HG03064 (cell line): ENCODE data around the gene TAS2R19.
"Not testable (repeated sequence)": the region's sequence is repeated elsewhere in the genome, so short reads cannot be mapped to it uniquely, and the experiment has no call there.

Source experiments
- ATAC-seq: cut with Tn5 transposase; IDR thresholded peaks from one replicate; pipeline ENCODE4 v1.9.1; 2021; ENCODE audit warnings: low read depth; ENCODE audit not compliant: unreplicated experiment

Gene TAS2R19, protein sequence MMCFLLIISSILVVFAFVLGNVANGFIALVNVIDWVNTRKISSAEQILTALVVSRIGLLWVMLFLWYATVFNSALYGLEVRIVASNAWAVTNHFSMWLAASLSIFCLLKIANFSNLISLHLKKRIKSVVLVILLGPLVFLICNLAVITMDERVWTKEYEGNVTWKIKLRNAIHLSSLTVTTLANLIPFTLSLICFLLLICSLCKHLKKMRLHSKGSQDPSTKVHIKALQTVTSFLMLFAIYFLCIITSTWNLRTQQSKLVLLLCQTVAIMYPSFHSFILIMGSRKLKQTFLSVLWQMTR

DNA sequence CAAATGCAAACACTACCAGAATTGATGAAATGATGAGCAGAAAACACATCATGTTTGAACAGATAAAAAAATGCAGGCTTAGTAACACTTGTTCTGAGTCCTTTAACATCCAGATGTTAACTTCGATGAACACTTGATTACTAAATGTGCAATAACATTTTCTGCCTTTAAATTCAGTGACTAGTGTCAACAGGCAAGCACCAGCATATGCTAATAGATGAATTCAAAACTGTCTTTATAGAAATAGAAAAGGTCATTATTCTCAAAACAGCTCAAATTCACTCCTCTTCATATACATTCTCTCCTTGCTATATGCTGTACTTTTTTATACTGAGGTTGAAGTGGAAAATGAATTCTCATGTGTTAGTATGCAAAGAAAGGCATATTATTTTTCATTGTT is at the start of gene TAS2R19:
TAS2R19 (minus strand) TSS at position 101 of the 400 bp plus-strand sequence; CDS start at position 52, 49 bp downstream.
- ATAC-seq = no peak

DNA sequence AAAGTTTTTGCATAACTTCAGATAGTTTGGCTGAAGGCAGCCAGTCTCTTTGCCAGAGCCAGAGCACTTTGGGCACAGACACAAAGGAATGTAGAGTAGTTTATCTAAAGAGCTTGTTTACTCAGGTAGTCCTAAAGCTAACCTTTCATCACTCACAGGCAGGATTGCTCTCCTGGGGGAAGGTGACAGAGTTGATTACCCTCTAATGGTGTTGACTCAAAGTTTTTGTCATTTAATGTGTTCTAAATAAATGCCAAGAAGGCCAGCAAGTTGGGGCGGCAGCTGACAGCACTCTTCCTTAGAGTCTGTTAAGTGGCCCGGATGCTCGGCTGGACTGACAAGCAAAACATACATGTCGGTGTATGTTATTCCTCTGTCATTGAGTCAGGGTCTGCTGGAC is 49.0 kb upstream of the TAS2R19 start:
- ATAC-seq = no peak

DNA sequence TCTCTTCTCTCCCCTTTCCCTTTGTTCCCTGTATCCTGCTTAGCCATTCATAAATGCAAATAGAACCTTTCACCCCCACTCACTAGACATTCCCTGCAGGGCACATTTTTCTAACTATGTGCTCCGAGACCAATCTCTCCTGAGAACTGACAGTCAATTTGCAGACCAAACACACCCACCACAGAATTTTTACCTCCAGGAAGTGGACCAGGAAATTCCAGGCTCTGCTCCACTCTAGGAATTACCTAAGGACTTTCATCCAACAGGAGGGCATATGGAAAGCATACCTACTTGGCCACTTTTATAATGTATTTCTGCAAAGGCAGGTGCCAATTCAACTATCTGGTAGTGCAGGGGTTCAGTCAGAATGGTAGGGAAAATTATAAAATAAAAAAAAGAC is 48.6 kb upstream of the TAS2R19 start:
- no peak for ATAC-seq

DNA sequence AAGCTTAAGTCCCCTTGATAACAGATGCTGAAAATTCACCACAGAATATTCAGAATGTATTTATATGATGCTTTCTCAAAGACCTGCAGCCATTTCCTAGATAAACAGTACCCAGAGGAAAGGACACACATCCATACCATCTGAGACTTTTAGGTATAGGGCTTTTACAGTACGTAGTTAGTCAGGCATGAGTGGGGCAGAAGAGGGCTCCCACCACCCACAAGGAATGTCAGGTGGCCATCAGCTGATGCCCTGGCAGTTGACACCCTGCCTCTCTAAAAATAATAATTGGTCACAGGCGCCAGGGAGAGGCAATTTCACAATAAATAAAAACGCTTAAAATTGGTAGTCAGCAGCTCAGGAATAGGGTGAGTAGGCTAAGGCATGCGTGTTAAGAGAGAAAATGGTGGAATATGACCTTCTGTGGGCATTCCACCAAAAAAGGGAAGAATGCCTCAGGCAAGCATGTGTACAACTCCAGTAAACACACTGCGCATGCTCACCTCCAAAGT is 47.5 kb upstream of the TAS2R19 start:
- ATAC-seq = no peak

DNA sequence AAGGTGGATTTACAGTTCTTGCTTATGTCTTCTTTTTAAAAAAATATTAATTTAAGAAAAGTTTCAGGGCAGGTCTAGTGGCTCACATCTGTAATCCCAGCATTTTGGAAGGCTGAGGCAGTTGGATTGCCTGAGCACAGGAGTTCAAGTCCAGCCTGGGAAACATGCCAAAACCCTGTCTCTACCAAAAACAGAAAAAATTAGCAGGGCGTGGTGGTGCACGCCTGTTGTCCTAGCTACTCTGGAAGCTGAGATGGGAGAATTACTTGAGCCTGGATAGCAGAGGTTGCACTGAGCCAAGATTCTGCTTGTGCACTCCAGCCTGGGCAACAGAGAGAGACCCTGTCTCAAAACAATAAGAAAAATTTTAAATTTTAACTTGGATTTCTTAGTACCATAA is 45.1 kb upstream of the TAS2R19 start:
- ATAC-seq = no peak

DNA sequence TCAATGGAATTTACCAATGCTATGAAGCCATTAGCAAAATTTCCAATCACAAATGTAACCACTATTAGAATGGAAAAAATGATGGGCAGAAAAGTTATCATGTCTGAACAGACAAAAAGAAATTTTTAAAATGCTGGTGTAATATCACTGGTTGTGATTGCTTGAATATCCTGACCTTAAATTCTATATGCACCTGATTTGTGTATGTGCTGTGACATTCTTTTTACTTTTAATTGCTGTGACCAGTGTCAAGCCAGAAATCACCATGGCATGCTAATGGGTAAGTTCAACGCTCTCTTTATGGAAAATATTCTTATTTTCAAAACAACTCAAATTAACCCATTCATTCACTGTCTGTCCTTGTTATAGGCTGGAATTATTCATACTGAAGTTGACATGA is 39.8 kb upstream of the TAS2R19 start, which contains the start of gene TAS2R46:
TAS2R46 (minus strand) TSS at position 101 of the 400 bp plus-strand sequence; CDS start at position 101, 0 bp downstream.
- not testable (repeated sequence) for ATAC-seq

DNA sequence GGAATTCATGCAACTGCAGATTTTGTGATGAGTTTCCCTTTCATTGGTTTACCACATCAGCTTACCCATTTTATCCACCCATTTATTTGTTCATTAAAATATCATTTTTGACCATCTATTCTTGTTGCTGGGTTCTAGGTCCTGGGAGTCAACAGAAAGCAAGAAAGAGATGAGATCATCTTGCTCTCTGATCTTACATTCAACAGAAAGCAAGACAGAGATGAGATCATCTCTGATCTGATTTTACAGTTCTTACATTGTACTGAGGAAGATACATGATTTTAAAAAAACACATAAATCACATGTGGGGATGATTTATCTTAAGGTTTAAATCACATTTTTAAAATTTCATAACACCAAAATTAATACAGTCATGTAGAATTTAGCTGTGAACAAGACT is 37.4 kb upstream of the TAS2R19 start:
- ATAC-seq = no peak

DNA sequence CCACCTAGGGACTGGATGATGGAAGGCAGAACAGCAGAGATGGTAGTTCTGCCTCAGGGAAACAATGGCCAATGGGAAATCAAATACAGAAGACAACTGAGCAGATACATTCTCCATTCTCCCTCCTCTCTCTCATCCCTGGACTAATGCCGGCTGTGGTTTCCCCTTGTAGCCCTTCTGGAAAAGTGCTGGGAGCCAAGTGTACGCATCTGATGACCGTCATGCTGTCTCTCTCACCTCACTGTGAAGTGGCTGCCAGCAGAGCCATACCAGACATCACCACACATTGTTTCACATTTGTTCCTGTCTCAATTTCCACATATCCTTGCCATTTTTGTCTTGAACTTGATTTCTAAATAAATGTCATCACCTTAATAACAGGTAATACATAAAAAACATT is 36.6 kb upstream of the TAS2R19 start:
- ATAC-seq = no peak

DNA sequence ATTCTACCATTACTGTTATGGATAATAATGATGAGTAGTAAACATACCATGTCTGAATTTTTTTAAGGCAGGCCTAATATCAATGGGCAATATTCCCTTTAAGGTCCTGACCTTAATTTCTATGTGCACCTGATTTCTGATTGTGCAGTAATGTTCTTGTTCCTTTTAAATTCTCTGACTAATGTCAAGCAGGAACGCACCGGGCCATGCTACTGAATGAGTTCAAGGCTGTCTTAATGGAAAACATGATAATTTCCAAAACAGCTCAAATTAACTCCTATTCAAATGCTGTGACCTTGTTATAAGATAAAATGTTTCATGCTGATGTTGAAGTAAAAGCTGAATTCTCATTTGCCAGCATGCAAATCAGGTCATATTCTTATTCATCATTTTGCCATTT is 32.9 kb upstream of the TAS2R19 start:
- no peak for ATAC-seq

DNA sequence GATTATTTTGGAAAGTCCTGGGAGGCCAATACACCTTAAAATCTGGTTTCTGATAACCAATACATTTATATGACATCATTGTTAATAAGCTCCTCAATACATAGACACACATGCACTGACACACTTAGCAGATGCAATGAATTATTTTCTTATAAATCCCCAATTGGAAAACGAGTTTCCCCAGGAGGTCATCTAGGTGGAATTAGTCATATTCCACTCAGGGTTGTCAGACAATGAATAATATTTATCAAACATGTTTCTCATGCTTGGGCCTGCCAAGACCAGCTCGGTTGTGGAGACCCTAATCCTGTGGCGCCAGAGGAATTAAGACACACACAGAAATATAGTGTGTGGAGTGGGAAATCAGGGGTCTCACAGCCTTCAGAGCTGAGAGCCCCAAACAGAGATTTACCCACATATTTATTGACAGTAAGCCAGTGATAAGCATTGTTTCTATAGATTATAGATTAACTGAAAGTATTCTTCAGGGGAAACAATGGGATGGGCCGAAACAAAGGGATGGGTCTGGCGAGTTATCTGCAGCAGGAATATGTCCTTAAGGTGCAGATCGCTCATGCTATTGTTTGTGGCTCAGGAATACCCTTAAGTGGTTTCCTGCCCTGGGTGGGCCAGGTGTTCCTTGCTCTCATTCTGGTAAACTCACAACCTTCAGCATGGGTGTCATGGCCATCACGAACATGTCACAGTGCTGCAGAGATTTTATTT is 27.5 kb upstream of the TAS2R19 start:
- not testable (repeated sequence) for ATAC-seq

DNA sequence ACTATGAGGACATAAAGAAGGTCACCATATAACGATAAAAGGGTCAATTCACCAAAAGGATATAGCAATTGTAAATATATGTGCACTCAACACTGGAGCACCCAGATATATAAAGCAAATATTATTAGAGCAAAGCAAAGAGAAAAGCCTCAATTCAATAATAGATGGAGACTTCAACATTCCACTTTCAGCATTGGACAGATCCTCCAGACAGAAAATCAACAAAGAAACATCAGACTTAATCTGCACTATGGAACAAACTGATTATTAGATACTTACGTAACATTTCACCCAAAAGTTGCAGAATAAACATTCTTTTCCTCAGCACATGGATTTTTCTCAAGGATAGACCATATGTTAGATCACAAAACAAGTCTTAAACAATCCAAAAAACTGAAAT is 18.9 kb upstream of the TAS2R19 start:
- not testable (repeated sequence) for ATAC-seq

DNA sequence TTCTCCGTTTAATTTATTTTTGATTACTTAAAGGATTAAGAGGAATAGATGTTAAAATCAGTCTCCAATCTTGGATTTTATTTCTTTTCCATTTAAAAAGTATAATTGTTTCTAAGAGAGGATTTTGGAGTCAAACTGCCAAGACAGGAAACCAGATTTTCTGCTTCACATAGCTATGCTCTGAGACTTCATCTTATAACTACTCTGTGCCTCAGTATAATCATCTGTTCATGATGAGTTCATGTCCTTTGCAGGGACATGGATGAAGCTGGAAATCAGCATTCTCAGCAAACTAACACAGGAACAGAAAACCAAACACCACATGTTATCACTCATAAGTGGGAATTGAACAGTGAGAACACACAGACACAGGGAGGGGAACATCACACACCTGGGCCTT is 17.7 kb upstream of the TAS2R19 start:
- ATAC-seq = no peak

DNA sequence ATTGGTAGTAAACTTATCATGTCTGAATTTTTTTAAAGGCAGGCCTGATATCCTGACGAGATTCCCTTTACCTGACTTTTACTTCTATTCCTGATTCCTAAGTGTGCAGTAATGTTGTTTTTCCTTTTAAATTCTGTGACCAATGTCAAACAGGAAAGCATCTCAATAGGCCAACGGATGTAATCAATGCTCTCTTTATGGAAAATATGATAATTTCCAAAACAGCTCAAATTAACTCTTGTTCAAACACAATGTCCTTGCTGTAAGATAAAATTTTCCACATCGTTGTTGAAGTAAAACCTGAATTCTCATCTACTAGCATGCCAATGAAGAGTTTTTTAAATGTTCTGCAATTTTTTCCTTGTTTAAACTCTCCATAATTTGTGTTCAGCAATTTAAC is 16.8 kb upstream of the TAS2R19 start:
- ATAC-seq = no peak

DNA sequence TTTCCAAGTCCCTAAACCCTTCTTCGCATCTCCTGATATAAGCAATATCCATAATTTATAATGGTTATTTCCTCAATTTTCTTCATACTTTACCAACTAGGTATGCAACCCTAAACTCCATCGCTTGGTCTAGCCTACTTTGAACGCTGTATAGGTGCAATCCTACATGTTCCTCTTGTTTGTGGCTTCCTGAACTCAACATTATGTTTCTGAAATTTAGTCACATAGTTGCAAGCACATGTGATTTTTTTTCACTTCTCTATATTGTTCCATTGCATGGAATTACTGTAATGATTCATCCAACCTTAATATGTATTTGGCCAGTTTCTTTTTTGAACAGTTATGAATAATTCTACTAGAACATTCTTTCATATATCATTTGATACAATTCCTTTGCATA is 11.5 kb upstream of the TAS2R19 start:
- peak; percentile 73 for ATAC-seq

DNA sequence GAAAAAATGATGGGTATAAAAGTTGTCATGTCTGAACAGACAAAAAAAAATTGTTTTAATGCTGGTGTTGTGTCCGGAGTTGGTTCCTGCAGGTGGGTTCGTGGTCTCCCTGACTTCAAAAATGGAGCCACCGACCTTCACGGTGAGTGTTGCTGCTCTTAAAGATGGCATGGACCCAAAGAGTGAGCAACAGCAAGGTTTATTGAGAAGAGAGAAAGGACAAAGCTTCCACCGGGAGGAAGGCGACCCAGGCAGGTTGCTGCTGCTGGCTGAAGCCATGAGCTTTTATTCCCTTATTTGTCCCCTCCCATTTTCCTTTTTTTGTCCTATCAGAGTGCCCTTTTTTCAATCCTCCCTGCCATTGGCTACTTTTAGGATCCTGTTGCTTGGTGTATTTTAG is 8.9 kb upstream of the TAS2R19 start, which contains the start of gene TAS2R31:
TAS2R31 (minus strand) TSS at position 101 of the 400 bp plus-strand sequence; CDS start at position 29, 72 bp downstream.
- no peak for ATAC-seq

DNA sequence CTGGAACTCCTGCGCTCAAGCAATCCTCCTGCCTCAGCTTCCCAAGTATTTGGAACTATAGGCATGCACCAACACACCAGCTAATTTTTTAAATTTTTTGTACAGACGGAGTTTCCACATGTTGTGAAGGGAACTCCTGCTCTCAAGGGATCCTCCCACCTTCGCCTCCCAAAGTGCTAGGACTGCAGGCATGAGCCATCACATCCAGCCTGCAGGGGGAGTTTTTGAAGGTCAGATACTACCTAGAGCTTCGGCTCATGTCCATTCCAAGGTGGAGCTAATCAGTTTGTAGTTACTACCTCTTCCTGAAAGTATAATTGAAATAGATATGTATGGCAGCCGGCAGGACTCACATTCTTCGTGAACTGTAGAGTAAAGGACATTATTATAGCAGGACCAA is 3.7 kb upstream of the TAS2R19 start:
- no peak for ATAC-seq

DNA sequence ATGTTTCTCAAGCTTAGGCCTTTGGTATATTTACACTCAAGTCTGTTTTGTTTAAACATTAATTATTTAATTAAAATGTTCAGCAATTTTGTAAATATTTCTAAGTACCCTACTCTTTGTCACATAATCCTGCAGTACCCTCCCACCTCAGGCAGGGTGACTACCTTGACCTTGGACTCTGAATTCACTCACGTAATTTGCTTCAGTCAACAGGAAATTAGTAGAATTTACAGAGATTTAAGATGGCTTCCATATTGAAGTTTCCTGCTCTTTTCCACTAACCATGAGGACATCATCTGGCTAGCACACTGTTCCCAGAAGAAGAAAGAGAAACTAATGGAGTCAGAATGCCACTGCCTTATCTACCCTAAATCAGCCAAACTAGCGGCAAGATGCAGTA is 967 bp upstream of the TAS2R19 start:
- no peak for ATAC-seq

DNA sequence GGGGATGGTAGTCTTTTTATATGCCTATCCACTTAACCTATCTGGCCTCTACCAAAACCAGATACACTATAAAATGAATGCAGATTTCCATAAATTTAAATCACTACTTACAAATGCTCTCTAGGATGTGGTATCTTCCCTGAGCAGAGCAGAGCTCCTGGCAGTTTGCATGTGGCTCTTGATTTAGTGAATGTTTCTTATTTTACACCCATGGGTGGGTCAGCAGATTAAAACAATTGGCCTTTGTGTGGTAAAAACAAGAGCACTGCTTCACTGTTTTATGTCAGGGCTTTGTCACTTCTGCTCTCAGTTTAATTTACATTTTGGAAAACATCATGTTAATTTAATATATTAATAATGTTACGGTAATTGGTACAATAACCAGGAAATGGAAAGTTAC is 5.5 kb downstream of the TAS2R19 start:
- no peak for ATAC-seq

DNA sequence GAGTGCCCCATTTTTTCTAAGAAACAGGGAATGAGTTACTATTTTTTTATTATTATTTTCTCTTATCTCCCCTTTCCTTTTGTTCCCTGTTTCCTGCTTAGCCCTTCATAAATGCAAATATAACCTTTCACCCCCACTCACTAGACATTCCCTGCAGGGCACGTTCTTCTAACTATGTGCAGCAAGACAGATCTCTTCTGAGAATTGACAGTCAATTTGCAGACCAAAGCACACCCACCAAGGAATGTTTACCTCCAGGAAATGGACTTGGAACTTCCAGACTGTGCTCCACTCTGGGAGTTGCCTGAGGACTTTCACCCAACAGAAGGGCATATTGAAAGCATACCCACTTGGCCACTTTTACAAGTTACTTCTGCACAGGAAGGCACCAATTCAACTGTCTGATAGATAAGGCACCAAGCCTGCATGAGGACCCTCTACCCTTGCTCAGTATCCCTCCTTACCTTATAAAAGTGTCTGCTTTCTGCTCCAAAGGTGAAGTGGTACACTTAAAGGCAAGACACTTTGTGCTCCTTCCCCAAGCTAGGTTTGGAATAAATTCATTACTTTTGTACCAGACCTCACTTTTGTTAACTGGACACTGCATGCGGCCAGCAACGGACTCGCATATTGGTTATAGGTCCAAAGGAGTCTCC is 6.5 kb downstream of the TAS2R19 start:
- ATAC-seq = no peak

DNA sequence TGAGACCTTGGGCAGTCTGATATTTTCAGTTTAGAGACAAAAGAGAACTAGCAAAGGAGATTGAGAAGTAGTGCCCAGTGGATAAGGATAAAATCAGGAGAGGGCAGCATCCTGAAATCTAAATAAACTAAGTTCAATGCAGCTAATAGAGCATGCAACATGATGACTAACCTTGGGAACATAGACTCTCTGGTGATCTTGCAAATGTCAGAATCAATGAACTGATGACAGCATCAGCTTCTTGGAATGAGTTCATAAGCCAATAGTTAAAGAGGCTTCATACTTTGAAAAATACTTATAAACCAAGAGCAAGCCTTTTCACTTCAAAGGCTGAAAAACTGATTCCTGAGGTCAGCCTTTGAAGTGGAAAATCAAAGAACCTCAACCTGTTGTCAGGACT is 8.2 kb downstream of the TAS2R19 start:
- no peak for ATAC-seq

DNA sequence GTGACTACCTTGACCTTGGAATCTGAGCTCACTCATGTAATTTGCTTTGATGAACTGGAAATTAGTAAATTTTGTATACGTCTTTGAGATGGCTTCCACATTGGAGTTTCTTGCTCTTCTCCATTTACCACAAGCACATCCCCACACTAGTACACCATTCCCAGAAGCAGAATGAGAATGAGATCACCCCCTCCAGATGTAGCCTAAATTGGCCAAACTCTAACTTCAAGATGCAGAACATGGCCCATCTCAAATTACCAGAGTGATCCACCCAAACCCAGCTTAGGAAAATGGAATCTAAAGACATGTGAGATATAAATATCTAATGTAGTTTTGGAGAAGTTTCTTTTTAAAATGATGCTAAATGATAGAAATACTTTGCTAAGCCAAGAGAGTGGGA is 14.8 kb downstream of the TAS2R19 start:
- no peak for ATAC-seq
